Left lung (tissue), 10 donors: ENCODE measurements around the gene TMEM72. TPM values are rescaled to one million over a fixed set of nuclear protein-coding genes. Genes with fewer than 3 reads are reported as not detected.

Experiments
- ATAC-seq: fragments of 200-7000 bp; cut with Tn5 transposase; one replicate; pipeline ENCODE4 v1.9.1; 2020; ENCODE audit warnings: moderate library complexity
- DNase-seq, 4 donors: peaks; one replicate each; pipeline ENCODE4 v3.0.0-alpha.2; 2013 to 2020
- H3K27ac ChIP-seq, 2 donors: fragments of 200-600 bp; sonication (generic) in 1 of 2; one replicate each; pipeline versions ENCODE4 v1.5.0 to v1.8.0; 2020 to 2021
- H3K27me3 ChIP-seq, 2 donors: fragments of 200-600 bp; sonication (generic) in 1 of 2; one replicate each; pipeline versions ENCODE4 v1.5.0 to v1.8.0; 2020 to 2021
- H3K36me3 ChIP-seq, 2 donors: fragments of 200-600 bp; sonication (generic) in 1 of 2; one replicate each; pipeline versions ENCODE4 v1.5.0 to v1.8.0; 2020 to 2021
- H3K4me1 ChIP-seq, 2 donors: fragments of 200-600 bp; one replicate each; pipeline ENCODE4 v1.8.0; 2021
- H3K4me3 ChIP-seq, 2 donors: fragments of 200-600 bp; sonication (generic) in 1 of 2; one replicate each; pipeline versions ENCODE4 v1.5.0 to v1.8.0; 2020 to 2021; ENCODE audit warnings: mild to moderate bottlenecking in 1 of 2
- H3K9me3 ChIP-seq, 2 donors: fragments of 200-600 bp; sonication (generic) in 1 of 2; one replicate each; pipeline versions ENCODE4 v1.5.0 to v1.8.0; 2020 to 2021
- CTCF ChIP-seq, 2 donors: fragments of 200-600 bp; sonication (generic) in 1 of 2; IDR thresholded peaks; one replicate each; pipeline versions ENCODE4 v1.5.0 to v1.8.0; 2021; ENCODE audit warnings: antibody characterized with exemption in 2 of 2
- intact Hi-C, 2 donors: fragments of 100-400 bp; cut with DNase I; formaldehyde crosslinking; loops; one replicate each; pipeline versions ENCODE4 v1.11.2 to v1.14.2; 2022
- polyA plus RNA-seq, 6 donors: library from polyadenylated mRNA; unstranded; fragments of 120-200 nt; gene quantifications; one replicate each; pipeline ENCODE4 v1.2.1, GENCODE V29; 2013; ENCODE audit not compliant: insufficient read length in 6 of 6
- total RNA-seq, 2 donors: library from RNA; stranded (reverse); fragmentation: NEBNext Ultra II Directional; extraction: Animal tissue kit (Norgen Biotek cat#: 25700); gene quantifications; one replicate each; pipeline ENCODE4 v1.2.1, GENCODE V29; 2021
- donor health status: DM: no; HTN: yes; CAD: no.
- donor health status: DM: no; HTN: no; CAD: no.

The TMEM72 gene
- total and polyA plus RNA-seq, 8 donors, result 0.23 to 2.2 (median 1.7) TPM; not detected in 1

DNA sequence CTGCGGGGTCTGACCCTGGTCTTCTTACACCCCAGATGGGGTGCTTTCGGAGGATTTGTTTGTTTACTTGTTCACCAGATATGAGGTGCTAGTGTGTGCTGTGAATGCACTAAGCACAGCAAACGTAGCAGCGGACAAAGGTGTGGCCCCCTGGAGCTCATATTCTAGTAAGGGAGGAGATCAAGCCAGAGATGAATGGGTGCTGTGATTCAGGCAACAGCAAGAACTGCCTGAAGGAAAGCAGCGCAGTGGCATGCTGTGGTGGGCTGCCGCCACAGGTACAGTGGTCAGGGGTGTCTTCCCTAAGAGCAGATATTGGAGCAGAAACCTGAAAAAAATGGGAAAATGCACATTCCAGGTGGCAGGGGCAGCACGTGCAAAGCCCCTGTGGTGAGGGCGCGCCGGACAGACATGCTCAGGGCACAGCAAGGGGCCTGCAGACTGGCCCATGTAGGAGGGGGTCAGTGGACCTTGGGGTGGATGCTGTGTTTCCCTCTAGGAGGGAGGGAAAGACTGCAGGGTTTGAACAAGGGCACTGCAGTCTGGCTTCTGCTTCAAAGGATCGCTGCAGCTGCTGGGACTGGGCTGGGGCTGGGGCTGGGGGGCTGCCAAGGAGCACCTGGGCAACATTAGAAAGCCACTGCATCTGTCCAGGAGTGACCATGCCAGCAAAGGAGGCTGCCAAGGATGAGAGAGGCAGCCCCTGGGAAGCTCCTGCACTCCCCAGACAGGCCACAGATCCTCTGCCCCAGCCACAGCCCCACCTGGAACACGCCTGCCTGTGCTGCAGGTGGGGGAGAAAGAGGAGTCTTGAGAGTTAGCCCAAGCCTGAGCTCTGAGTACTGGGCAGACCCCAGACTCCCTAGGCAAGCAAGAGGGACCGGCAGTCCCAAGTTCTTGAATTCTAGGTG lies 68.4 kb downstream of the TMEM72 start:
- Histone ChIP-seq H3K4me3 (no peak overlapping the region), H3K4me1 (peaks cover 34 to 93% of the 10 kb centered on the region in 2 donors)
- ATAC-seq, result no peak

DNA sequence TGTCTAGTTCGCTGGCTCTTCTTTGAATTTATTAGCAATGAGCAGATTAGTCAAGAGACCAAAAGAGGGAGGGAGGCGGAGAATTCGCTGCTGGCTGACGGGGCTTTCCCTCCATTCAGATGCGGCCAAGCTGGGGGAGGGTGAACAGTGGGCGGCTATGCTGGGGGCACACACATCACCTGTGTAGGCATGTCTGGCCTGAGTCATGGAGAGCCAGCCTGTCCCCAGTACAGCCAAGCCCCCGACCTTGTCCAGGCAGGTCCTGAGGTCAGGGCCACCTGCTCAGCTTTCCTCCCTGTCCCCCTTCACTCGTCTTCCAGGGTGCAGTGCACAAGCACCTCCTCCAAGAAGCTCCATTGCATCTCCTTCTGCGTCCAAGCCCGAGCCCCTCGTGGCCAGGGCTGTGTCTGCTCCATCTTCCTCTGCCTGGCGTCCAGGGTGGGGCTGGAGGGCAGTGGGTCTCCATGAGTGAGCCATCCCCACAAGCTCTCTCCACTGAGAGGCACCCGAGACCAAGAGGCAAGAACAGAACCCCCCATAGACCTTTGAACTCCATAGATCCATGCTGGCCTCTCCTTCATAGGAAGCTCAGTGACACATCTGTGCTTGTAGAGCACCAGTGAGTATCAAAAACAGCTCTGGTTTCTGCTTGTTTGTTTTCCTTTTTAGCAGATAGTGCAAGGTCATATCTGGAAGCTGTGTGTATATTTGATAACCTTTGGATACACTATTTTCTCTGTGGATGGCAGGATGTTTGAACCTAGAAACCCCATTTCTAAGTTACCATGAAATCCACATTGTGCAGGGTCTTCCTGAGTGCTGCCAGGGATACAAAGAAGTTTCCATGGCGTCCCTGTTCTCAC lies 69.4 kb downstream of the TMEM72 start:
- TF ChIP-seq CTCF (IDR thresholded peaks at IDR 0.05), result no peak
- Histone ChIP-seq H3K9me3 (no peaks in the 10 kb centered on the region), H3K4me1 (peaks cover 41 to 94% of the 10 kb centered on the region in 2 donors), H3K27ac (peak overlapping the region; percentile 71 to 78), H3K27me3 (no peaks in the 10 kb centered on the region), H3K4me3 (no peak overlapping the region), H3K36me3 (peaks cover 0 to 55% of the 10 kb centered on the region in 2 donors)
- intact Hi-C loops, result no loop called here
- ATAC-seq (no peak), DNase-seq (no peak)

More for the DNA sequence above, 68.4 kb downstream of the TMEM72 start:
- H3K9me3 ChIP-seq, result no peaks in the 10 kb centered on the region
- no peak for DNase-seq
- H3K27ac ChIP-seq, result peak overlapping the region; percentile 78 to 82
- intact Hi-C loops, result loop anchor here in 1 of 2 donors (5.0 kb wide), 1 partner anchor 47 kb away; no protein-coding TSS in a partner anchor
- TF ChIP-seq CTCF (IDR thresholded peaks at IDR 0.05), result no peak
- peaks cover 0 to 45% of the 10 kb centered on the region in 2 donors for H3K36me3 ChIP-seq
- H3K27me3 ChIP-seq, result no peaks in the 10 kb centered on the region

DNA sequence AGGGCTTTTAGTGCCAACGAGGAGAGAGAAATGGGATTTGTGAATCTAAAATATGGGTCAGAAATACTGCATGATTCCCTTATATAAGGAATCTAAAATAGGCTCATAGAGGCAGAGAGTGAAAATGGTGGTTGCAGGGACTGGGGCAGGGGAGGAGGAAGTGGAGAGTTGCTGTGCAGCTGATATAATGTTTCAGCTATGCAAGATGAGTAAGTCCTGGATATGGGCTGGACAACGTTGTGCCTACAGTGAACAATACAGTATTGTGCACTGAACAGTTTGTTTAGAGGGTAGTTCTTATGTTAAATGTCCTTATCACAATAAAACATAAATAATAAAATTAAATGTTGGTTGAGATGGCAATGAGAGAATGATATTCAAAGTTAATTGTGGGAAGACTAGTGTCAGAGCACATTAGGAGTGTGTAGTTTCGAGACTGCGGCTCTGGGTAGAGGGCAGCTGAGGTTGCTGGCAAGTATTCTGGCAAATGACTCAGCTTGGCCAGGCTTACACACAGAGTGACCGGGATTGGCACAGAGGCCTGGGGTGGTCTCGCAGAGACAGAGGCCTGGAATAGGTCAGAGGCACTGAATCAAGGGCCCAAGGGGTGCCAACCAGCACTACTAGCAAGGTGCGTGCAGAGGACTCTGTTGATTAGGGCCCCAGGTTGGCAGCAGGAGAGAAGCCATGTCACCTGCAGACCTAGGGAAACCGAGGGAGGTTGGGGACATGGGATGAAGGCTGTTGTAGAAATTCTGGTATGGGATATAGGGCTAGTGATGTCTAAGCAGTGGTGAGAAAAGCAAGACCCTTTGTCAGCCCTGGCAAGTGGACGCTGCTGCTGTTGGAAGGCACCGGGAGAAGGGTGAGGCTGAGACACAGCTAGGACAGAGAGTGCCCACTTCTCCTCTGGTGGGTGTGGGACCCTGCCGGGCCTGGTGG lies 70.3 kb downstream of the TMEM72 start:
- Histone ChIP-seq H3K4me3 (no peak overlapping the region), H3K36me3 (peaks cover 0 to 57% of the 10 kb centered on the region in 2 donors), H3K27ac (peak overlapping the region; percentile 71 to 78), H3K27me3 (no peaks in the 10 kb centered on the region), H3K9me3 (no peaks in the 10 kb centered on the region), H3K4me1 (peaks cover 44 to 88% of the 10 kb centered on the region in 2 donors)
- ATAC-seq, result peak; percentile 45
- DNase-seq, result peak in 1 of 4 donors; percentile 43
- TF ChIP-seq CTCF (IDR thresholded peaks at IDR 0.05), result no peak
- intact Hi-C loops, result no loop called here

- Histone ChIP-seq H3K4me1 (peaks cover 40 to 82% of the 10 kb centered on the region in 2 donors), H3K27ac (peak overlapping the region; percentile 71 to 78), H3K27me3 (no peaks in the 10 kb centered on the region), H3K4me3 (no peak overlapping the region), H3K9me3 (no peaks in the 10 kb centered on the region), H3K36me3 (peaks cover 0 to 57% of the 10 kb centered on the region in 2 donors)
- TF ChIP-seq CTCF (IDR thresholded peaks at IDR 0.05), result no peak
- DNase-seq (peak in 1 of 4 donors; percentile 49), ATAC-seq (peak; percentile 0)
- intact Hi-C loops, result no loop called here
These were observed 71.0 kb downstream of the TMEM72 start for GRCh38 chr10:44982114-44982460.
